ENCODE data around the gene PTPN2. TPM values are rescaled to one million over a fixed set of nuclear protein-coding genes. Genes with fewer than 3 reads are reported as not detected.

Gene PTPN2
- total RNA-seq, 2 donors from 2014 or later = 47.3 to 48.5 TPM

DNA sequence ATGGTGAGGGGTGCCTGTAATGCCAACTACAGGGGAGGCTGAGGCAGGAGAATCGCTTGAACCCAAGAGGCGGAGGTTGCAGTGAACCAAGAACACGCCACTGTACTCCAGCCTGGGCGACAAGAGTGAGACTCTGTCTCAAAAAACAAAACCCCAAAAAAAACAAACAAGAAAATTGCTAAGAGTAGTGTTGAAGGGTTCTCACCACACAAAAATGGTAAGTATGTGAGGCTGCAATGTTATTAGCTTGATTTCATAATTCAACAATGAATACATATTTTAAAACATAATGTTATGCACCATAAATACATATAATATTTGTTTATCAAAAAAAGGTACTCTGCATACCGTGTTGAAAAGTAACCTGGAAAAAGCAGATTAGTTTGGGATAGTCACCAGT is 135.4 kb downstream of the PTPN2 start:
- no peaks in the 10 kb centered on the region for H3K4me1 Mint-ChIP-seq

DNA sequence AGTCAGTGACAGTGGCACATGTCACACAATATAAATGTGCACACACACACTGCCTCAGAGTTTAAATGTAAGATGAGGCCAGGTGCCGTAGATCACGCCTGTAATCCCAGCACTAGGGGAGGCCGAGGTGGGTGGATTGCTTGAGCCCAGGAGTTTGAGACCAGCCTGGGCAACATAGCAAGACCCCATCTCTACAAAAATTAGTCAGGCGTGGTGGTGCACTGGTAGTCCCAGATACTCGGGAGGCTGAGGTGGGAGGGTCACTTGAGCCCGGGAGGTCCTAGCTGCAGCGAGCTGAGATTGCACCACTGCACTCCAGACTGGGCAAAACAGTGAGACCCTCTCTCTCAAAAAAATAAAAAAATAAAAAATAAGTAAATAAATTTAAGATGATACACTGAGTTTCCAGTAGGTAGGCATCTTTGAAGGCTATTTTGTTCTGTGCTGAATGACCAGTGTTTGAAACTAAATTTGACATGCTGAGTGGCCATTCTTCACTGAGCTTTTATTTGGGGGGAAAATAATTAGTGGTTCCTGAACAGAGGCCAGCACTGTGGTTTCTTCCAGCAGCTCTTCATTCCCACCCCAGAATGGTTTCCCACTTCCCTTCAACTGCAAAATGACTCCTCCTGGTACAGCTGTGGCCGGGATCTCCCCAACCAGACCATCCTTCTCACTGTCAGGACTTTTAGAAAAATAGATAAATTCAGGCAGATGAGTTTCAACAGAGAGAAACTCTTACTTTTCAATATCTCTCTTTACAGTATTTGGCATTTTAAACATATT is 136.3 kb downstream of the PTPN2 start:
- DNase-seq = no peak
- Mint-ChIP-seq H3K9me3 (no peaks in the 10 kb centered on the region), H3K36me3 (ENCODE audit: low read depth) (no peaks in the 10 kb centered on the region), H3K27ac (no peak overlapping the region), H3K27me3 (ENCODE audit: insufficient read depth) (no peaks in the 10 kb centered on the region), H3K4me3 (no peak overlapping the region), H3K4me1 (no peaks in the 10 kb centered on the region)
- Histone ChIP-seq H3K4me3 (ENCODE audit: low read length) (no peak overlapping the region), H3K27me3 (ENCODE audit: control insufficient read depth, insufficient read depth, low read length, poor library complexity, severe bottlenecking) (no peaks in the 10 kb centered on the region), H3K9ac (ENCODE audit: extremely low read depth, low read length, poor library complexity, severe bottlenecking) (no peak overlapping the region), H3K36me3 (ENCODE audit: control insufficient read depth, insufficient read depth, low read length) (no peaks in the 10 kb centered on the region), H3K27ac (ENCODE audit: low read depth, low read length) (no peak overlapping the region), H3K4me1 (ENCODE audit: control insufficient read depth, insufficient read depth, low read length) (no peaks in the 10 kb centered on the region), H3K9me3 (ENCODE audit: control insufficient read depth, low read length) (no peaks in the 10 kb centered on the region)
- 87 to 91% methylated on average over 3 to 8 of the region's 8 CpGs for WGBS, 2 experiments (ENCODE audit: insufficient coverage in 1 of 2, insufficient read length in 1 of 2)
- TF ChIP-seq, protein P1, sequence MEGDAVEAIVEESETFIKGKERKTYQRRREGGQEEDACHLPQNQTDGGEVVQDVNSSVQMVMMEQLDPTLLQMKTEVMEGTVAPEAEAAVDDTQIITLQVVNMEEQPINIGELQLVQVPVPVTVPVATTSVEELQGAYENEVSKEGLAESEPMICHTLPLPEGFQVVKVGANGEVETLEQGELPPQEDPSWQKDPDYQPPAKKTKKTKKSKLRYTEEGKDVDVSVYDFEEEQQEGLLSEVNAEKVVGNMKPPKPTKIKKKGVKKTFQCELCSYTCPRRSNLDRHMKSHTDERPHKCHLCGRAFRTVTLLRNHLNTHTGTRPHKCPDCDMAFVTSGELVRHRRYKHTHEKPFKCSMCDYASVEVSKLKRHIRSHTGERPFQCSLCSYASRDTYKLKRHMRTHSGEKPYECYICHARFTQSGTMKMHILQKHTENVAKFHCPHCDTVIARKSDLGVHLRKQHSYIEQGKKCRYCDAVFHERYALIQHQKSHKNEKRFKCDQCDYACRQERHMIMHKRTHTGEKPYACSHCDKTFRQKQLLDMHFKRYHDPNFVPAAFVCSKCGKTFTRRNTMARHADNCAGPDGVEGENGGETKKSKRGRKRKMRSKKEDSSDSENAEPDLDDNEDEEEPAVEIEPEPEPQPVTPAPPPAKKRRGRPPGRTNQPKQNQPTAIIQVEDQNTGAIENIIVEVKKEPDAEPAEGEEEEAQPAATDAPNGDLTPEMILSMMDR (conservative IDR thresholded peaks at IDR 0.05) = no peak

More for the DNA sequence above, 135.4 kb downstream of the PTPN2 start:
- no peaks in the 10 kb centered on the region for H3K27me3 ChIP-seq (ENCODE audit: control insufficient read depth, insufficient read depth, low read length, poor library complexity, severe bottlenecking)
- no peaks in the 10 kb centered on the region for H3K36me3 ChIP-seq (ENCODE audit: control insufficient read depth, insufficient read depth, low read length)
- WGBS, 2 experiments (ENCODE audit: insufficient coverage in 1 of 2, insufficient read length in 1 of 2) = 83 to 95% methylated on average over 1 to 4 of the region's 5 CpGs
- no peaks in the 10 kb centered on the region for H3K27me3 Mint-ChIP-seq (ENCODE audit: insufficient read depth)
- no peak overlapping the region for H3K9ac ChIP-seq (ENCODE audit: extremely low read depth, low read length, poor library complexity, severe bottlenecking)
- no peaks in the 10 kb centered on the region for H3K4me1 ChIP-seq (ENCODE audit: control insufficient read depth, insufficient read depth, low read length)
- H3K4me3 Mint-ChIP-seq = no peak overlapping the region
- no peak overlapping the region for H3K4me3 ChIP-seq (ENCODE audit: low read length)
- H3K36me3 Mint-ChIP-seq (ENCODE audit: low read depth) = no peaks in the 10 kb centered on the region
- TF ChIP-seq, protein P1 (conservative IDR thresholded peaks at IDR 0.05) = no peak
- no peak overlapping the region for H3K27ac ChIP-seq (ENCODE audit: low read depth, low read length)
- H3K9me3 Mint-ChIP-seq = no peaks in the 10 kb centered on the region
- no peaks in the 10 kb centered on the region for H3K9me3 ChIP-seq (ENCODE audit: control insufficient read depth, low read length)
- H3K27ac Mint-ChIP-seq = no peak overlapping the region
- no peak for DNase-seq

DNA sequence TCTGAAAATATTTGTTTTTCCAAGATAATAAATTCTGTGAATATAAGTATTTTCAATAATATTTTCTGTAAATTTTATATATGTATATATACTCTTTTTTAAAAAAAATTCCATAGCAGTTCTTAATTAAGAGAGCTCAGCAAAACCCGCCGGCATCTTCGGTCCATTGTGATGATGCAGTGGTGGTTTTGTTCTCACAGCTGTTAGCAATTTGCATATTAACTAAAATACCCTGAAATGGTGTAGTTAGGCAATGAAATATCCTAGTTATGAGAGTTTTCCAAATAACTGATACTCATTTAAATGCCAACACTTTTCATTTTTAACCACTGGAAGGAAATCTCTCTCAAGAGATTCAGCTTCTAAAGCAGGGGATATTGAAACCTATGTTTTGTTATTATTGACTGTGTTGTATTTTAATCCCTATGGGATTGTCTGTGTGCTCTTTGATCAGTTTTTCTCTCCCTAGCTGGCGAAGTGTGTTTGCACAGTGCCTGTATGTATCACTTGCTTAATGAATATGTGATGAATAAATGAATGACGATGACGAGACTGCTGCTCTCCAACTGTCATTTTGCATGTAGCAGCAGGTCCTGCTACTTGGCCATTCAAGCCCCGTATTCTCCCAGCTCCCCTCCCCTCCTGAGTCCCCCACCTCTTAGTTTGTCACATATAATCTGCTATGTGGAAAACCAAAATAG is 138.8 kb downstream of the PTPN2 start:
- Histone ChIP-seq H3K9me3 (ENCODE audit: control insufficient read depth, low read length) (no peaks in the 10 kb centered on the region), H3K4me1 (ENCODE audit: control insufficient read depth, insufficient read depth, low read length) (no peaks in the 10 kb centered on the region), H3K27ac (ENCODE audit: low read depth, low read length) (no peak overlapping the region), H3K36me3 (ENCODE audit: control insufficient read depth, insufficient read depth, low read length) (no peaks in the 10 kb centered on the region), H3K4me3 (ENCODE audit: low read length) (no peak overlapping the region), H3K9ac (ENCODE audit: extremely low read depth, low read length, poor library complexity, severe bottlenecking) (no peak overlapping the region), H3K27me3 (ENCODE audit: control insufficient read depth, insufficient read depth, low read length, poor library complexity, severe bottlenecking) (no peaks in the 10 kb centered on the region)
- TF ChIP-seq, protein P1 (conservative IDR thresholded peaks at IDR 0.05) = no peak
- Mint-ChIP-seq H3K27ac (no peak overlapping the region), H3K4me1 (no peaks in the 10 kb centered on the region), H3K36me3 (ENCODE audit: low read depth) (no peaks in the 10 kb centered on the region), H3K4me3 (no peak overlapping the region), H3K27me3 (ENCODE audit: insufficient read depth) (no peaks in the 10 kb centered on the region), H3K9me3 (no peaks in the 10 kb centered on the region)
- WGBS, 2 experiments (ENCODE audit: insufficient coverage in 1 of 2, insufficient read length in 1 of 2) = 75 to 86% methylated on average over 2 to 4 of the region's 7 CpGs
- DNase-seq = no peak
